GM12891 (cell line): ENCODE measurements around the gene FBXL17.

ENCODE experiments used
- POLR2A ChIP-seq: IDR thresholded peaks from 2 replicates; pipeline ENCODE4 v1.6.1; 2011; ENCODE audit warnings: low read depth, low read length, control low read depth
- POLR2AphosphoS5 ChIP-seq: IDR thresholded peaks from 2 replicates; pipeline ENCODE4 v1.6.1; 2011; ENCODE audit warnings: low read depth, low read length, control low read depth
- TAF1 ChIP-seq: IDR thresholded peaks from 2 replicates; pipeline ENCODE4 v1.6.1; 2011; ENCODE audit warnings: low read depth, low read length, control low read depth

GRCh38 chr5:107875833-107876232, 506.1 kb downstream of the FBXL17 start:
- TF ChIP-seq POLR2AphosphoS5: no peak
- TF ChIP-seq TAF1: no peak
- TF ChIP-seq POLR2A: no peak
